ENCODE measurements around the gene TAX1BP3.
A peak's percentile ranks its signal among the peaks of the same experiment; 100 is the strongest.

Gene TAX1BP3

GRCh38 chr17:3697103-3697476 lies 28.7 kb upstream of the TAX1BP3 start:
- Histone ChIP-seq H3K27ac (ENCODE audit: low read depth, low read length) (no peak overlapping the region), H3K4me3 (ENCODE audit: low read depth, low read length) (no peak overlapping the region), H3K4me1 (ENCODE audit: control insufficient read depth, insufficient read depth, low read length, unreplicated experiment) (peaks cover 8% of the 10 kb centered on the region), H3K27me3 (ENCODE audit: insufficient read depth, low read length) (no peaks in the 10 kb centered on the region), H3K79me2 (ENCODE audit: control insufficient read depth, insufficient read depth, low read length, unreplicated experiment) (no peaks in the 10 kb centered on the region), H2AFZ (ENCODE audit: low read length, unreplicated experiment) (no peak overlapping the region), H3K36me3 (ENCODE audit: insufficient read depth, low read length) (no peaks in the 10 kb centered on the region)

- Histone ChIP-seq H3K27ac (ENCODE audit: low read depth, low read length) (no peak within 1 kb of the TSS), H3K4me3 (ENCODE audit: low read depth, low read length) (peak within 1 kb of the TSS; percentile 84), H3K36me3 (ENCODE audit: insufficient read depth, low read length) (no peaks in the 10 kb centered on the region), H2AFZ (ENCODE audit: low read length, unreplicated experiment) (peak within 1 kb of the TSS; percentile 70), H3K79me2 (ENCODE audit: control insufficient read depth, insufficient read depth, low read length, unreplicated experiment) (no peaks in the 10 kb centered on the region), H3K4me1 (ENCODE audit: control insufficient read depth, insufficient read depth, low read length, unreplicated experiment) (peaks cover 8% of the 10 kb centered on the region), H3K27me3 (ENCODE audit: insufficient read depth, low read length) (no peaks in the 10 kb centered on the region)
Measured at GRCh38 chr17:3695723-3696411, 27.5 kb upstream of the TAX1BP3 start, which contains the start of gene P2RX5. P2RX5 (minus strand) TSS chr17:3696155; CDS start chr17:3696005, 150 bp downstream.

GRCh38 chr17:3695129-3695722 lies 26.8 kb upstream of the TAX1BP3 start:
- H2AFZ ChIP-seq (ENCODE audit: low read length, unreplicated experiment): peak overlapping the region; percentile 70
- no peak overlapping the region for H3K27ac ChIP-seq (ENCODE audit: low read depth, low read length)
- no peaks in the 10 kb centered on the region for H3K79me2 ChIP-seq (ENCODE audit: control insufficient read depth, insufficient read depth, low read length, unreplicated experiment)
- H3K4me1 ChIP-seq (ENCODE audit: control insufficient read depth, insufficient read depth, low read length, unreplicated experiment): peaks cover 8% of the 10 kb centered on the region
- peak overlapping the region; percentile 84 for H3K4me3 ChIP-seq (ENCODE audit: low read depth, low read length)
- H3K36me3 ChIP-seq (ENCODE audit: insufficient read depth, low read length): no peaks in the 10 kb centered on the region
- H3K27me3 ChIP-seq (ENCODE audit: insufficient read depth, low read length): no peaks in the 10 kb centered on the region

- Histone ChIP-seq H3K4me1 (ENCODE audit: control insufficient read depth, insufficient read depth, low read length, unreplicated experiment) (peaks cover 8% of the 10 kb centered on the region), H3K27ac (ENCODE audit: low read depth, low read length) (no peak overlapping the region), H2AFZ (ENCODE audit: low read length, unreplicated experiment) (no peak overlapping the region), H3K4me3 (ENCODE audit: low read depth, low read length) (no peak overlapping the region), H3K27me3 (ENCODE audit: insufficient read depth, low read length) (no peaks in the 10 kb centered on the region), H3K79me2 (ENCODE audit: control insufficient read depth, insufficient read depth, low read length, unreplicated experiment) (no peaks in the 10 kb centered on the region), H3K36me3 (ENCODE audit: insufficient read depth, low read length) (no peaks in the 10 kb centered on the region)
Measured at GRCh38 chr17:3693829-3694231, 25.5 kb upstream of the TAX1BP3 start.

- Histone ChIP-seq H3K36me3 (ENCODE audit: insufficient read depth, low read length) (no peaks in the 10 kb centered on the region), H3K79me2 (ENCODE audit: control insufficient read depth, insufficient read depth, low read length, unreplicated experiment) (no peaks in the 10 kb centered on the region), H2AFZ (ENCODE audit: low read length, unreplicated experiment) (no peak overlapping the region), H3K4me1 (ENCODE audit: control insufficient read depth, insufficient read depth, low read length, unreplicated experiment) (peaks cover 8% of the 10 kb centered on the region), H3K27ac (ENCODE audit: low read depth, low read length) (no peak overlapping the region), H3K4me3 (ENCODE audit: low read depth, low read length) (no peak overlapping the region), H3K27me3 (ENCODE audit: insufficient read depth, low read length) (no peaks in the 10 kb centered on the region)
Measured at GRCh38 chr17:3693141-3693540, 24.8 kb upstream of the TAX1BP3 start.

- H3K27ac ChIP-seq (ENCODE audit: low read depth, low read length): no peak overlapping the region
- no peak overlapping the region for H2AFZ ChIP-seq (ENCODE audit: low read length, unreplicated experiment)
- no peak overlapping the region for H3K4me3 ChIP-seq (ENCODE audit: low read depth, low read length)
- H3K36me3 ChIP-seq (ENCODE audit: insufficient read depth, low read length): no peaks in the 10 kb centered on the region
- no peaks in the 10 kb centered on the region for H3K79me2 ChIP-seq (ENCODE audit: control insufficient read depth, insufficient read depth, low read length, unreplicated experiment)
- H3K4me1 ChIP-seq (ENCODE audit: control insufficient read depth, insufficient read depth, low read length, unreplicated experiment): peaks cover 8% of the 10 kb centered on the region
- H3K27me3 ChIP-seq (ENCODE audit: insufficient read depth, low read length): no peaks in the 10 kb centered on the region
Measured at GRCh38 chr17:3692346-3692745, 24.0 kb upstream of the TAX1BP3 start.

- peaks cover 7% of the 10 kb centered on the region for H3K4me1 ChIP-seq (ENCODE audit: control insufficient read depth, insufficient read depth, low read length, unreplicated experiment)
- no peaks in the 10 kb centered on the region for H3K36me3 ChIP-seq (ENCODE audit: insufficient read depth, low read length)
- H3K79me2 ChIP-seq (ENCODE audit: control insufficient read depth, insufficient read depth, low read length, unreplicated experiment): no peaks in the 10 kb centered on the region
- no peaks in the 10 kb centered on the region for H3K27me3 ChIP-seq (ENCODE audit: insufficient read depth, low read length)
- no peak overlapping the region for H3K4me3 ChIP-seq (ENCODE audit: low read depth, low read length)
- no peak overlapping the region for H3K27ac ChIP-seq (ENCODE audit: low read depth, low read length)
- no peak overlapping the region for H2AFZ ChIP-seq (ENCODE audit: low read length, unreplicated experiment)
Measured at GRCh38 chr17:3691617-3692067, 23.3 kb upstream of the TAX1BP3 start.

- Histone ChIP-seq H3K36me3 (ENCODE audit: insufficient read depth, low read length) (no peaks in the 10 kb centered on the region), H3K4me3 (ENCODE audit: low read depth, low read length) (no peak overlapping the region), H3K27ac (ENCODE audit: low read depth, low read length) (no peak overlapping the region), H3K4me1 (ENCODE audit: control insufficient read depth, insufficient read depth, low read length, unreplicated experiment) (peaks cover 4% of the 10 kb centered on the region), H3K27me3 (ENCODE audit: insufficient read depth, low read length) (no peaks in the 10 kb centered on the region), H2AFZ (ENCODE audit: low read length, unreplicated experiment) (no peak overlapping the region), H3K79me2 (ENCODE audit: control insufficient read depth, insufficient read depth, low read length, unreplicated experiment) (no peaks in the 10 kb centered on the region)
Measured at GRCh38 chr17:3690094-3690715, 21.8 kb upstream of the TAX1BP3 start.

GRCh38 chr17:3689262-3690093 lies 21.1 kb upstream of the TAX1BP3 start:
- no peaks in the 10 kb centered on the region for H3K27me3 ChIP-seq (ENCODE audit: insufficient read depth, low read length)
- H3K27ac ChIP-seq (ENCODE audit: low read depth, low read length): no peak overlapping the region
- H3K79me2 ChIP-seq (ENCODE audit: control insufficient read depth, insufficient read depth, low read length, unreplicated experiment): no peaks in the 10 kb centered on the region
- no peak overlapping the region for H3K4me3 ChIP-seq (ENCODE audit: low read depth, low read length)
- H3K36me3 ChIP-seq (ENCODE audit: insufficient read depth, low read length): no peaks in the 10 kb centered on the region
- no peak overlapping the region for H2AFZ ChIP-seq (ENCODE audit: low read length, unreplicated experiment)
- H3K4me1 ChIP-seq (ENCODE audit: control insufficient read depth, insufficient read depth, low read length, unreplicated experiment): no peaks in the 10 kb centered on the region

GRCh38 chr17:3688852-3689261 lies 20.5 kb upstream of the TAX1BP3 start:
- Histone ChIP-seq H3K27ac (ENCODE audit: low read depth, low read length) (no peak overlapping the region), H3K4me3 (ENCODE audit: low read depth, low read length) (no peak overlapping the region), H3K27me3 (ENCODE audit: insufficient read depth, low read length) (no peaks in the 10 kb centered on the region), H3K4me1 (ENCODE audit: control insufficient read depth, insufficient read depth, low read length, unreplicated experiment) (no peaks in the 10 kb centered on the region), H2AFZ (ENCODE audit: low read length, unreplicated experiment) (no peak overlapping the region), H3K36me3 (ENCODE audit: insufficient read depth, low read length) (no peaks in the 10 kb centered on the region), H3K79me2 (ENCODE audit: control insufficient read depth, insufficient read depth, low read length, unreplicated experiment) (no peaks in the 10 kb centered on the region)
